Neural cell (in vitro differentiated cells): ENCODE measurements around the gene PHACTR3. TPM values are rescaled to one million over a fixed set of nuclear protein-coding genes. Genes with fewer than 3 reads are reported as not detected.

Experiments used
- H2AFZ ChIP-seq: fragments of 200-600, 300-800 bp; sonication (generic), shearing (Covaris generic); 2 replicates; pipeline ENCODE4 v1.6.0; 2014; ENCODE audit warnings: low read depth, mild to moderate bottlenecking, antibody characterized with exemption, low read length, moderate library complexity
- H3F3A ChIP-seq: fragments of 200-600 bp; shearing (Covaris generic); 2 replicates; pipeline ENCODE4 v1.6.1; 2016; ENCODE audit warnings: mild to moderate bottlenecking, moderate library complexity, mixed read lengths, antibody characterized with exemption, low read length; ENCODE audit not compliant: insufficient read depth, poor library complexity, severe bottlenecking
- H3K27ac ChIP-seq: fragments of 200-600, 300-800 bp; sonication (generic), shearing (Covaris generic); 2 replicates; pipeline ENCODE4 v1.5.1; 2014; ENCODE audit warnings: mild to moderate bottlenecking, low read length, moderate library complexity
- H3K27me3 ChIP-seq: fragments of 300-800, 200-600 bp; sonication (generic), shearing (Covaris generic); 2 replicates; pipeline ENCODE4 v1.6.0; 2014; ENCODE audit warnings: mild to moderate bottlenecking, low read depth, low read length, moderate library complexity; ENCODE audit not compliant: insufficient read depth
- H3K36me3 ChIP-seq: fragments of 300-800, 200-600 bp; sonication (generic), shearing (Covaris generic); 2 replicates; pipeline ENCODE4 v1.5.1; 2014; ENCODE audit warnings: mild to moderate bottlenecking, antibody characterized with exemption, low read length, moderate library complexity; ENCODE audit not compliant: insufficient read depth
- H3K4me2 ChIP-seq: fragments of 300-800, 200-600 bp; sonication (generic), shearing (Covaris generic); 2 replicates; pipeline ENCODE4 v1.6.0; 2014; ENCODE audit warnings: mild to moderate bottlenecking, low read length
- H3K4me3 ChIP-seq: fragments of 300-800, 200-600 bp; sonication (generic), shearing (Covaris generic); 2 replicates; pipeline ENCODE4 v1.5.1; 2014; ENCODE audit warnings: mild to moderate bottlenecking, low read length, moderate library complexity
- H3K79me2 ChIP-seq: fragments of 200-600 bp; shearing (Covaris generic); replicated peaks from 2 replicates; pipeline ENCODE4 v1.6.0; 2014; ENCODE audit warnings: mild to moderate bottlenecking, low read length, moderate library complexity; ENCODE audit not compliant: insufficient read depth
- H3K9ac ChIP-seq: fragments of 300-800, 200-600 bp; sonication (generic), shearing (Covaris generic); 2 replicates; pipeline ENCODE4 v1.6.1; 2016; ENCODE audit warnings: mild to moderate bottlenecking, low read length, mixed read lengths
- H3K9me2 ChIP-seq: fragments of 200-600 bp; shearing (Covaris generic); 2 replicates; pipeline ENCODE4 v1.6.1; 2016; ENCODE audit warnings: mild to moderate bottlenecking, low read length, mixed read lengths; ENCODE audit not compliant: insufficient read depth
- H3K9me3 ChIP-seq: fragments of 200-600, 300-800 bp; sonication (generic), shearing (Covaris generic); 2 replicates; pipeline ENCODE4 v1.6.1; 2016; ENCODE audit warnings: mild to moderate bottlenecking, mixed run types, low read length, moderate library complexity, mixed read lengths
- H4K20me1 ChIP-seq: fragments of 200-600 bp; shearing (Covaris generic); 2 replicates; pipeline ENCODE4 v1.6.1; 2016; ENCODE audit warnings: mild to moderate bottlenecking, mixed run types; ENCODE audit not compliant: insufficient read depth
- CTCF ChIP-seq: fragments of 450-650 bp; IDR thresholded peaks from 2 replicates; pipeline ENCODE4 v1.5.1; 2014; ENCODE audit warnings: antibody characterized with exemption, mild to moderate bottlenecking, moderate library complexity; ENCODE audit not compliant: poor library complexity, severe bottlenecking
- EP300 ChIP-seq: fragments of 450-650 bp; conservative IDR thresholded peaks from 2 replicates; pipeline ENCODE4 v1.6.1; 2014; ENCODE audit warnings: antibody characterized with exemption, mild to moderate bottlenecking, moderate library complexity; ENCODE audit not compliant: poor library complexity, severe bottlenecking
- EZH2 ChIP-seq: fragments of 200-600, 300-800 bp; shearing (Covaris generic), sonication (generic); IDR thresholded peaks from 2 replicates; pipeline ENCODE4 v1.6.1; 2014; ENCODE audit warnings: antibody characterized with exemption, low read length, borderline replicate concordance, mild to moderate bottlenecking; ENCODE audit not compliant: insufficient read depth, poor library complexity, severe bottlenecking
- MXI1 ChIP-seq: fragments of 450-650 bp; conservative IDR thresholded peaks from 2 replicates; pipeline ENCODE4 v1.6.1; 2014; ENCODE audit warnings: antibody characterized with exemption, mild to moderate bottlenecking; ENCODE audit not compliant: poor library complexity, severe bottlenecking
- POLR2AphosphoS5 ChIP-seq: IDR thresholded peaks from 2 replicates; pipeline ENCODE4 v1.6.1; 2012
- RAD21 ChIP-seq: fragments of 450-650 bp; conservative IDR thresholded peaks from 2 replicates; pipeline ENCODE4 v1.6.1; 2014; ENCODE audit warnings: antibody characterized with exemption, mild to moderate bottlenecking, moderate library complexity
- REST ChIP-seq: IDR thresholded peaks from 2 replicates; pipeline ENCODE4 v1.6.1; 2012; ENCODE audit warnings: borderline replicate concordance
- SMC3 ChIP-seq: fragments of 450-650 bp; conservative IDR thresholded peaks from 2 replicates; pipeline ENCODE4 v1.6.1; 2014; ENCODE audit warnings: antibody characterized with exemption, mild to moderate bottlenecking, moderate library complexity; ENCODE audit not compliant: poor library complexity
- TAF1 ChIP-seq: IDR thresholded peaks from 2 replicates; pipeline ENCODE4 v1.6.1; 2012; ENCODE audit warnings: low read depth
- polyA plus RNA-seq: library from polyadenylated mRNA; depleted of rRNA; stranded (reverse); fragments of >200 nt; gene quantifications from 2 replicates; pipeline ENCODE4 v1.2.3, GENCODE V29; 2014

PHACTR3 gene
- polyA plus RNA-seq, 1 donor from 2014 or later: 1.3 TPM

- Histone ChIP-seq H3K27me3 (peaks cover 4% of the 10 kb centered on the region), H3K4me2 (no peak overlapping the region), H3F3A (no peaks in the 10 kb centered on the region), H3K4me3 (no peak overlapping the region), H4K20me1 (no peaks in the 10 kb centered on the region), H3K9ac (no peak overlapping the region), H3K36me3 (no peaks in the 10 kb centered on the region), H3K9me3 (no peaks in the 10 kb centered on the region), H2AFZ (no peak overlapping the region), H3K79me2 (no peaks in the 10 kb centered on the region), H3K27ac (no peak overlapping the region), H3K9me2 (no peaks in the 10 kb centered on the region)
- no peak for TF ChIP-seq TAF1
- no peak for TF ChIP-seq RAD21
- TF ChIP-seq POLR2AphosphoS5: no peak
- TF ChIP-seq EZH2: no peak
- no peak for TF ChIP-seq SMC3
- TF ChIP-seq MXI1: no peak
- no peak for TF ChIP-seq EP300
- TF ChIP-seq REST: no peak
- no peak for TF ChIP-seq CTCF
These were observed 37.5 kb upstream of the PHACTR3 start for GRCh38 chr20:59566631-59567524.

GRCh38 chr20:59567585-59568508, 36.5 kb upstream of the PHACTR3 start:
- Histone ChIP-seq H3F3A (no peaks in the 10 kb centered on the region), H3K9me3 (no peaks in the 10 kb centered on the region), H3K4me2 (no peak overlapping the region), H3K36me3 (no peaks in the 10 kb centered on the region), H3K9ac (no peak overlapping the region), H3K79me2 (no peaks in the 10 kb centered on the region), H3K4me3 (no peak overlapping the region), H3K9me2 (no peaks in the 10 kb centered on the region), H3K27me3 (peaks cover 4% of the 10 kb centered on the region), H4K20me1 (no peaks in the 10 kb centered on the region), H2AFZ (no peak overlapping the region), H3K27ac (no peak overlapping the region)
- TF ChIP-seq REST (no peak), SMC3 (no peak), MXI1 (no peak)
